GM18909 (cell line): ENCODE results near the gene ALK.

Experiments
- ATAC-seq: cut with Tn5 transposase; IDR thresholded peaks from one replicate; pipeline ENCODE4 v1.9.1; 2021; ENCODE audit warnings: mild to moderate bottlenecking; ENCODE audit not compliant: unreplicated experiment, poor library complexity

ALK gene

DNA sequence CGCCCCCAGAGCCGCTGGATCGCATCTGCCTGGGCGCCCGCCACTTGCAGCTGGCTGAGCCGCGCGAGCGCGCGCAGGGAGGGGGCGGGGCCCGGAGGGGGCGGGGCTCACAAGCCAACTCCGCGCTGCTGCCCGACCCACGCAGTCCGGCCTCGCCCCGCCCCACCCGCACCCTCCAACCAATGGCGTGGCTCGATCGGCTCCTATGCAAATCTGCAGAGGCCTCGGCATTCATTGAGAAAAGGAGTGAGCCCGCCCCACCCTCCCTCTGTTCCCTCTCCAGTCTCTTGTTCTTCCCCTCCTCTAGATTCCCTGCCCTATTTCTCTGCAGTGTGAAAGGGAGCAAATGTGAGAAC lies at the start of gene ALK:
Gene ALK (minus strand): TSS at position 27 of the 356 bp plus-strand sequence. CDS start 927 bp downstream, outside the sequence.
- peak; percentile 56 for ATAC-seq

DNA sequence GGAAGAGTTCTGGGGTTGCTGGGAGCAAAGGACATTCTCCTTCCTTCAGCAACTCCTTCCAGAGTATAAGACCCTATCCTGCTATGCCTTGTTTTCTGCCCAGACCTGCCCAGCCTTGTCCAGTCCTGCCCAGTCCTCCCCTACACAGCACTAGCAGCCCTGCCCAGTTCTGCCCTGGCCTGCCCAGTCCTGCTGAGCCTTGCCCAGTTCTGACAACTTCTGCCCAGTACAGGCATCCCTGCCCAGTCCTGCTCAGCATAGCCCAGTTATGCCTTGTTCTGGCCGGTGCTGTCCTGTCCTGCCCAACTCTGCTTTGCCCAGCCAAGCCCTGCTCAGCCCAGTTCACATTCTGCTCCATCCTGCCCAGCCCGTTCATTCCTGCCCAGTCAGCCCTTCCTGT lies 44.9 kb upstream of the ALK start:
- no peak for ATAC-seq

DNA sequence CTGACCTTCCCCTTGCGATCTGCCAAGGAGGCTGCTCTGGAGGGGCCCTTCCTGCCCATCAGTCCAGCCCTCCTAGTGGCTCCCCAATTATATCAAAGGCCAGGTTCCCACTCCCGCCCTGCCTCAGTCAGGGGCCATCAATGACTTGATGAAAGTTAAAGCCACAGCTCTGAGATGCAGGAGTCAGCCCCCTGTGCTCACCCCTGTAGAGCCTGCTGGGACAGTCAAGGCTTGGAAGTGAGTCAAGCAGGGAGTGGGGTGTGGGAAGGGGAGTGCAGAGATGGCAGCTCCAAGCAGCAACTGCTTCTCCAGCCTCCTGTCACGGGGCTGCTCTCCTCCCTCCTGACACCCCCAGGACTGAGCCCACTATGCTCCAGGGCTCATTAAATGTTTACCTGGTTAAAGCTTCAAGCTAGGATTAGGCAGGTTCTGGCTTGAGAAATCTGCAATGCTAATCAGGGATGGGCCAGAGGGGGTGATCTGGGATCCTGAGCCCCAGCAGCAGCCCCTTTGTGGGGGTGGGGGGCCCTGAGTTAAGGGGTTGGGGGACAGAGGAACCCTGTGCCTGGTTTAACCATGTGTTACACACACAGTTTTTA lies 42.7 kb upstream of the ALK start:
- ATAC-seq, result no peak

DNA sequence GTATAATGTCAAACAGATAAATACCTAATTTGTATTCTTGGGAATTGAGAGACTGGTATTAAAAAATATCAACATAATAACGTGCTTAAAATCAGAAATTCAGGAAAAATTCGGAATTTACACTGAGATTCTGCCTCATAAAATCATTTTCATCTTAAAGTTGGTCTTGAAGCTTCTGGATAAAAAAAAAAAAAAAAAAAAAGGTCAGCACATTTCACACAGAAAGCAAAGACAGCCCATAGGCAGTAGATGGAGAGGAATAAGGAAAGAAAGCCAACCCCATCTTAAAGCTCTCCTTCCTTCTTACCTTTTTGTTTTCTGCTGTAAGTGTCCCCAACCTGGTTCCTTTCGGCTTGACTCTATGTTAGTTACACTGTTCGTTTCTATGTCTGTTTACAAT lies 41.5 kb upstream of the ALK start:
- ATAC-seq, result no peak

GRCh38 chr2:29954316-29954715 lies 32.9 kb upstream of the ALK start:
- ATAC-seq, result no peak

GRCh38 chr2:29952973-29953372 lies 31.6 kb upstream of the ALK start:
- ATAC-seq, result no peak

GRCh38 chr2:29951576-29951975 lies 30.2 kb upstream of the ALK start:
- no peak for ATAC-seq

GRCh38 chr2:29950481-29950880 lies 29.1 kb upstream of the ALK start:
- no peak for ATAC-seq

DNA sequence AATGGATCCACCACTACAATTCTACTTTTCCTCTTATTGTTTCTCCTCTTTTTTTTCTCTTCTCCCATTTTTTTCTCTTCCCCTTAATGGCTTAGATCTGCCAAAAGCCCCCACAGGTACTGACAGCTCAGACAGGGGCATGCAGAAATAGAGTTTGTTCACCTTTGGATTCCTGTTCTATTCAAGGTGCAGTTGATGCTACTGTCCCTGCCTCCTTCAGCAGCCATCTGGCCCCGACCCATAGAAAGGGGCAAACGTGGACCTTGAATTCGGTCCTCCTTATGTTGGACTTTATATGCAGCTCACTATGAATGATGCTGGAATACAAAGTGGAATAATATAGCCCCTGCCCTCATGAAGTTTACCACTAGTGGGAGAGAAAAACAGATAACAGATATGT lies 27.7 kb upstream of the ALK start:
- no peak for ATAC-seq

- ATAC-seq, result no peak
These were observed 25.1 kb upstream of the ALK start for GRCh38 chr2:29946505-29946904.

GRCh38 chr2:29942711-29943110 lies 21.3 kb upstream of the ALK start:
- ATAC-seq, result no peak

GRCh38 chr2:29940706-29941105 lies 19.3 kb upstream of the ALK start:
- no peak for ATAC-seq

DNA sequence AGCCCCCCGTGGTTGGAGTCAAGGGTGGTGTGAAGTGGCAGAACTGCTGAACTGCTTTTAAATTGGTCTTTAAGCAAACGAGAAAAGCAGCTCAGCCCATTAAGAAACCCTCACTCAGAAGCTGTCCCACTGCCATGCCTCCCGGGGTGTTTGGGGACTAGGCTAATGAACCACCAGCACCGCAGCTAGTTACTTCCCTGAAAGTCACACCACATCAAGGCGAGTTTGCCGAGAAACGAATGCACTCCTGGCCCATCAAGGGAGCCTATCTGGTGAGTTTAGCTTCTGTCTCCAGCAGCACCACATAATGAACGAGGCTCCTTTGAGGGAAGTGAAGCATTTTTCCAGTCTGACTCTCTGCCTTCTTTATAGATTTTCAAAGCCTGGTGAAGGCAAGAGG lies 14.6 kb upstream of the ALK start:
- ATAC-seq, result no peak

- ATAC-seq, result no peak
These were observed 10.4 kb upstream of the ALK start for GRCh38 chr2:29931818-29932217.

- no peak for ATAC-seq
These were observed 1.8 kb upstream of the ALK start for GRCh38 chr2:29923110-29923721.

DNA sequence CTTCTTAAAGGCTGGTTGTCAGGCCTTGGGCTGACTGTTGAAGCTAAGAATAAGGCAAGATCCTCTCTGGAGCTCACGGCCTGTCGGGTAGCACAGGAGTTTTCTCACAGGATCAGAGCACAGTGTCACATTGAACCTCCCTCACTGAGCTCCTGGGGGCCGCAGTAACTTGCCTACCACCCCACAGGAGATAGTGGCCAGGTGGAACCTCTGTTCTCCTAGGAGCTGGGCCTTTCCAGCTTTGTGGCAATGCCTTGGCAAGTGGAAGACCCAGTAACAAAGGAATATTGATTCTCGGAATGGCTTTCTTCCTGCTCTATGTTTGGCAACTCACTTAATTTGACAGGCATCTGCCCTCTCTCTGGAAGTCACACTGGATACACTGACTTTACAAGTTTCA lies 1.2 kb upstream of the ALK start:
- no peak for ATAC-seq

- ATAC-seq, result no peak
These were observed 491 bp downstream of the ALK start for GRCh38 chr2:29920631-29921559.

DNA sequence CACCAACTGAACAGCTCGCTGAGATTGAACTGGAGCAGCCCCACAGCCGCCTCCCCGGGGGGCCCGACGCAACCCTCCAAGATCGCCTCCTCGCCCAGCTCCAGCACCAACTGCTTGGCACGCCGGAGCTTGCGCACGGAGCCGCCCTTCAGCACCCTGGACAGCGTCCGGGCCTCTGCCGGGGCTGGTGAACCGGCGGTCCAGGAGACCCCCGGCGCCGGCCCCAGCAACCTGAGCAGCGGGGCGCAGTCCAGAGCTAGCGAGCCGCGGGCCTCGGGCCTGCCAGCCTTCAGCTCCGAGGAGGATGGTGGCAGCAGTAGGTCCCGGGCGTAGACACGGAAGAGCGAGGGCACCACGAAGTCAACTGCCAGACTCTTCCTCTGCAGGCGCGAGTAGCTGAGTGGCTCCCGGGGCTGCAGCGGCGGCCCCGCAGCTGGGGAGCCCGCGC lies 1.2 kb downstream of the ALK start:
- ATAC-seq, result no peak

DNA sequence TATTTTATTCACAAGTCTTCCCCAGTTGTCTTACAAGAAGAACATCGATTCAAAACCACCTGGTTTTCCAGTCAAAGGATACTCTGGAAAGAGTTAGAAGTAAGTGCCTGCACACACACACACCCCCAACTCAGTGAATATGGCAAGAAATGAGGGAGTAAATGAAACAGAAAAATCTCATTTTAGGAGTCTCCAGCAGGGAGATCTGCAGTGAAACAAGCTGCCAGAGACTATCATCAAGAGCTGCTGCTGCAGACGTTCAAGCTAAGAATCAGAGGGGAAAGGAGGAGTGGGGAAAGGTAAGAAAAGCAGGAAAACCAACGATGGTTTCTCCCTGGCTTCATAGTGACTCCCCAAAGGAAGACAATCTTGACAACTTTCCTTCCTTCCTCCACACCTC lies 2.4 kb downstream of the ALK start:
- ATAC-seq, result no peak

GRCh38 chr2:29917781-29918180 lies 3.6 kb downstream of the ALK start:
- ATAC-seq, result no peak

DNA sequence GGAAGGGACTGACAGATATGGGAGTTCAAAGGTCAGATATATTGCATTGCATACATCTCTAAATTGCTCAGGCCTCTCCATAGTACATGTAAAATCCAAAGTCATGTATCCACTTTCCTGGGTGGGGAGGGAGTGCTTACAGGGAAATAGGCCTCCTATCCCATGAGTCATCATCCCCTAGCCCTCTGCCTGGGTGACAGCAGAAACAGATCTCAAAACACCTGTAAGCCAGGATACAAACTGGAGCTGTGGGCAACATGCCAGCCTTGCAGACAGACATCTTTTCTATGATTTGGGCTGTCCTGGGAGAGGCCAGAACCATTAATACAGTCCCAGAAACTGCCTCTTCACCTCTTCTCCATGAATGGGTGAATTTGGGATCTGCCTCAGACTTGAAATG lies 4.8 kb downstream of the ALK start:
- no peak for ATAC-seq
